Calu3 (cell line): ENCODE results near the gene CALML3. TPM values are rescaled to one million over a fixed set of nuclear protein-coding genes. Genes with fewer than 3 reads are reported as not detected.
A peak's percentile ranks its signal among the peaks of the same experiment; 100 is the strongest.

Experiments used
- BruUV-seq: library from RNA; stranded (reverse); fragments of 400-500 nt; replicated peaks from 2 replicates; lab custom pipeline; 2021; lab: Mats Ljungman, UMichigan
- CTCF ChIA-PET: fragments of 300-600 bp; sonication (Branson Sonifier 250); formaldehyde crosslinking; loops from one replicate; lab custom pipeline; 2022; ENCODE audit warnings: antibody characterized with exemption; lab: Charles Lee
- DNase-seq: peaks from one replicate; pipeline ENCODE4 v3.0.0; 2022
- H3K27ac Mint-ChIP-seq: one replicate; pipeline ENCODE4 v1.8.0; 2022; ENCODE audit warnings: mixed read lengths; ENCODE audit not compliant: unreplicated experiment
- H3K27me3 Mint-ChIP-seq: one replicate; pipeline ENCODE4 v1.8.0; 2022; ENCODE audit warnings: mixed read lengths; ENCODE audit not compliant: unreplicated experiment
- H3K36me3 Mint-ChIP-seq: one replicate; pipeline ENCODE4 v1.8.0; 2022; ENCODE audit warnings: mild to moderate bottlenecking, moderate library complexity, mixed read lengths; ENCODE audit not compliant: insufficient read depth, unreplicated experiment
- H3K4me1 Mint-ChIP-seq: one replicate; pipeline ENCODE4 v1.8.0; 2022; ENCODE audit warnings: mild to moderate bottlenecking, low read depth, mixed read lengths; ENCODE audit not compliant: unreplicated experiment
- H3K4me3 Mint-ChIP-seq: one replicate; pipeline ENCODE4 v1.8.0; 2022; ENCODE audit warnings: mild to moderate bottlenecking, low read depth, moderate library complexity, mixed read lengths; ENCODE audit not compliant: unreplicated experiment
- H3K9me3 Mint-ChIP-seq: one replicate; pipeline ENCODE4 v1.8.0; 2022; ENCODE audit warnings: low read depth, mixed read lengths; ENCODE audit not compliant: unreplicated experiment
- intact Hi-C: fragments of 100-400 bp; cut with micrococcal nuclease; formaldehyde crosslinking; loops from one replicate; pipeline ENCODE4 v1.10.0; 2022; ENCODE audit not compliant: unreplicated experiment
- total RNA-seq: library from RNA; stranded (reverse); gene quantifications from 2 replicates; pipeline ENCODE4 v1.2.3, GENCODE V29; 2022
- TF ChIP-seq, protein P1 (sequence below): fragments of 200-600 bp; IDR thresholded peaks from one replicate; pipeline ENCODE4 v1.8.0; 2022; ENCODE audit warnings: antibody characterized with exemption; ENCODE audit not compliant: unreplicated experiment

Gene CALML3
- total RNA-seq, 1 experiment from 2014 or later, result not detected

GRCh38 chr10:5518143-5518542, 6.6 kb upstream of the CALML3 start:
- TF ChIP-seq, protein P1, sequence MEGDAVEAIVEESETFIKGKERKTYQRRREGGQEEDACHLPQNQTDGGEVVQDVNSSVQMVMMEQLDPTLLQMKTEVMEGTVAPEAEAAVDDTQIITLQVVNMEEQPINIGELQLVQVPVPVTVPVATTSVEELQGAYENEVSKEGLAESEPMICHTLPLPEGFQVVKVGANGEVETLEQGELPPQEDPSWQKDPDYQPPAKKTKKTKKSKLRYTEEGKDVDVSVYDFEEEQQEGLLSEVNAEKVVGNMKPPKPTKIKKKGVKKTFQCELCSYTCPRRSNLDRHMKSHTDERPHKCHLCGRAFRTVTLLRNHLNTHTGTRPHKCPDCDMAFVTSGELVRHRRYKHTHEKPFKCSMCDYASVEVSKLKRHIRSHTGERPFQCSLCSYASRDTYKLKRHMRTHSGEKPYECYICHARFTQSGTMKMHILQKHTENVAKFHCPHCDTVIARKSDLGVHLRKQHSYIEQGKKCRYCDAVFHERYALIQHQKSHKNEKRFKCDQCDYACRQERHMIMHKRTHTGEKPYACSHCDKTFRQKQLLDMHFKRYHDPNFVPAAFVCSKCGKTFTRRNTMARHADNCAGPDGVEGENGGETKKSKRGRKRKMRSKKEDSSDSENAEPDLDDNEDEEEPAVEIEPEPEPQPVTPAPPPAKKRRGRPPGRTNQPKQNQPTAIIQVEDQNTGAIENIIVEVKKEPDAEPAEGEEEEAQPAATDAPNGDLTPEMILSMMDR, result no peak
- H3K36me3 Mint-ChIP-seq, result peaks cover 6% of the 10 kb centered on the region
- H3K4me3 Mint-ChIP-seq, result no peak overlapping the region
- H3K27ac Mint-ChIP-seq, result peak overlapping the region; percentile 9
- CTCF ChIA-PET, result no interaction called here
- H3K27me3 Mint-ChIP-seq, result no peaks in the 10 kb centered on the region
- DNase-seq, result no peak
- BruUV-seq, result no TSS peak
- peaks cover 26% of the 10 kb centered on the region for H3K4me1 Mint-ChIP-seq
- H3K9me3 Mint-ChIP-seq, result peaks cover 10% of the 10 kb centered on the region
- intact Hi-C loops, result no loop called here

DNA sequence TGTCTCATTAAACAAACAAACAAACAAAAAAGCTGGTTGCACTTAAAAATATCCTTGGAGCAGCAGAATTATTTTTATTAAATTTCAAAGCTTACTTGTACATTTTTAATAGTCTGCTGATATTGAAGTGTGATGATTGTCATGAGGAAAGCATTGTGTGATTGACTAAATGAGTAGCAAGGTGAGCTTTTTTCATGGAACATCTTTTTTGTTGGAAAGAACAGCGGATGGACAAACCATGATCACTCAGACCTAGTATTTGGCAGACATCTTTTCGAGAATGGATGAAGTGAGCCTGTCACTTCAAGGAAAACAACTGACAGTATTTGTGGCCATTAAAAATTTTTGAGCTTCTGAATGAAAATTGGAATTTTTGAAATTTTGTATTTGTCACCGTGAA, 5.7 kb upstream of the CALML3 start:
- Mint-ChIP-seq H3K27me3 (no peaks in the 10 kb centered on the region), H3K27ac (no peak overlapping the region), H3K4me3 (no peak overlapping the region), H3K9me3 (peaks cover 10% of the 10 kb centered on the region), H3K36me3 (peaks cover 6% of the 10 kb centered on the region), H3K4me1 (peaks cover 26% of the 10 kb centered on the region)
- TF ChIP-seq, protein P1, result no peak
- BruUV-seq, result no TSS peak
- CTCF ChIA-PET, result no interaction called here
- intact Hi-C loops, result no loop called here
- DNase-seq, result no peak

DNA sequence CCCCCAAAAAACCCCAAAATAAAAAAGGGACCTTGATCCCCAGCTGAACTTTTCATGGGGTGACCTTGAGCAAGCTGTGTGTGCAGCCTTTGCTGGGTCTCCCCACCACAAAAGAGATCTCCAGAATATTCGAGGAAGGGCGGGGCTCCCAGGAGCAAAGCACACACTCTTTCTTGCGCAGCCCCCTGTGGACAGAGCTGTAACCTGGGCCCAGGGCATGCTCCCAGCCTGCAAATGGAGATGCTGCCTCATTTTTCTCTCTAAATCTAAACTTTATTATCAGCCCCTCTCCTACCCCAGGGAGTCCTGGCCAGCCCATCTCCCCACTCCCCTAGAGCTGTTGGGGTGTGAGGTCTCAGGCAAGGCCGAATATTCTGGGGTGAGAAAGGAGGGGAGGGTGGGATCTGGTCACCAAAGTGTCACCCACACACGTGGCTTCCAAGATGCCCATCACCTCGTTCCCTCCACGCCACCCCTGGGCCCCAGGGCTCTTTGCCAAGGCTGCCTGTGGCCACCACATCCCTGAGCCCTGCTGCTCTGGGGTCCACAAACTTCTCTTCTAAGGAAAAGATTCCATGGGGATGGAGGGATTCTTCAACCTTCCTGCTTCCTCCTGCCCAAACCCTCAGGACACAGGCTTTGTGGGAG, 1.7 kb upstream of the CALML3 start:
- no TSS peak for BruUV-seq
- H3K27me3 Mint-ChIP-seq, result no peaks in the 10 kb centered on the region
- no peak overlapping the region for H3K4me3 Mint-ChIP-seq
- CTCF ChIA-PET, result interaction anchor here (0.6 to 1.2 kb wide), 2 partner anchors 9 to 26 kb away, joined by 3 to 5 read pairs; no protein-coding TSS in a partner anchor
- peaks cover 6% of the 10 kb centered on the region for H3K4me1 Mint-ChIP-seq
- DNase-seq, result no peak
- peaks cover 3% of the 10 kb centered on the region for H3K9me3 Mint-ChIP-seq
- H3K36me3 Mint-ChIP-seq, result peaks cover 3% of the 10 kb centered on the region
- H3K27ac Mint-ChIP-seq, result no peak overlapping the region
- TF ChIP-seq, protein P1, result no peak
- intact Hi-C loops, result no loop called here

DNA sequence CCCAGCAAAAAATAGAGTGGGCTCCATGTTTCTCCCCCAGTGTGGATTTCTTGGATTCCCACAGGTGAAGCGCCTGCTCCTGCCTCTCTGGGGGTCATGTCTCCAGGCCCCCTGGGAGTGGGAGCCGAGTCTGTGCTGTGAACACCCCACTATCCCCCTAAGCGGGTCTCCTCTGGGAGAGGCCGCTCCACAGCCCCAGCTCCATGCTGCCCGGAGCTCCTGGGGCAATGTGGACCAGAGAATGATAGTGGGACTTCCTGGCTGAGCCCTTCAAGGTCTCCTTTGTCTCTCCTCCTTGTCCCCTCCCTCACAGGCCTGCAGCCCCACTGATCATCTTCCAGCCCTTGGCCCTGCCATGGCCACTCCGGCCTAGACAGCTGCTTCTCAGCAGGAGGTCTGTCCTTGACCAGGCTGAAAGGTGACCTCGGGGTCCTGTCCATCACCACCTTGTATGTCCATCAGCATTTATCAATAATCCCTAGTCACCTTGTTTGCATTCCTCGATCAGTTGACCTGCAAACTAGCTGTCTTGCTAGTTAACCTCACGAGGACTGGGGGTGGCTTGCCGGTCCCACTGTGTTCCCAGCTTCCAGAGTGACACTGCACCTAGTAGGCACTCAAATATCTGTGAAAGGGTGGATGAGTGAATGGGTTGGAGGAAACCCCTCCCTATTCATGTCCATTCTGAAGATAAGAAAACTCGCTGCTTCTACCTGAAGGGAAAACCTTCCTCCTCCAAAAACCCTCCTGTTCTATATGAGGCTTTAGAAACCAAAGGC, 776 bp upstream of the CALML3 start:
- no peaks in the 10 kb centered on the region for H3K4me1 Mint-ChIP-seq
- H3K4me3 Mint-ChIP-seq, result no peak overlapping the region
- CTCF ChIA-PET, result interaction anchor here (1.2 kb wide), 1 partner anchor 10 kb away, joined by 5 read pairs; no protein-coding TSS in a partner anchor
- intact Hi-C loops, result no loop called here
- BruUV-seq, result no TSS peak
- no peak for DNase-seq
- no peak overlapping the region for H3K27ac Mint-ChIP-seq
- H3K36me3 Mint-ChIP-seq, result no peaks in the 10 kb centered on the region
- H3K27me3 Mint-ChIP-seq, result no peaks in the 10 kb centered on the region
- TF ChIP-seq, protein P1, result no peak
- H3K9me3 Mint-ChIP-seq, result peaks cover under 1% of the 10 kb centered on the region
